DND-41 (cell line): ENCODE measurements around the gene TMSB15B.
"Not testable (repeated sequence)": the region's sequence is repeated elsewhere in the genome, so short reads cannot be mapped to it uniquely, and the experiment has no call there.

Experiments used
- ATAC-seq: fragments of 200-7000 bp; cut with Tn5 transposase; 3 replicates; pipeline ENCODE4 v1.9.1; 2021; ENCODE audit warnings: low read depth; ENCODE audit not compliant: insufficient read depth
- DNase-seq: peaks from one replicate; pipeline ENCODE4 v3.0.0-alpha.2; 2020
- H2AFZ ChIP-seq: 2 replicates; pipeline ENCODE4 v1.6.0; 2012; ENCODE audit warnings: low read depth, low read length
- H3K27ac ChIP-seq: 2 replicates; pipeline ENCODE4 v1.5.1; 2012; ENCODE audit warnings: low read length, inconsistent platforms
- H3K27me3 ChIP-seq: fragments of 200-600 bp; sonication (generic); 2 replicates; pipeline ENCODE4 v1.6.0; 2012; ENCODE audit warnings: low read length, mild to moderate bottlenecking, inconsistent platforms; ENCODE audit not compliant: insufficient read depth, poor library complexity
- H3K36me3 ChIP-seq: 2 replicates; pipeline ENCODE4 v1.5.1; 2012; ENCODE audit warnings: low read length, inconsistent platforms; ENCODE audit not compliant: insufficient read depth
- H3K4me1 ChIP-seq: 2 replicates; pipeline ENCODE4 v1.5.1; 2012; ENCODE audit warnings: mild to moderate bottlenecking, low read length; ENCODE audit not compliant: insufficient read depth
- H3K4me2 ChIP-seq: 2 replicates; pipeline ENCODE4 v1.6.0; 2012; ENCODE audit warnings: mild to moderate bottlenecking, moderate library complexity, low read length, inconsistent platforms; ENCODE audit not compliant: insufficient read depth
- H3K4me3 ChIP-seq, 2 experiments: fragments of 200-600 bp in 1 of 2; shearing (Covaris generic) in 1 of 2; 2 replicates each; pipeline ENCODE4 v1.5.1; 2012 to 2016; ENCODE audit warnings: inconsistent platforms in 2 of 2, low read length in 2 of 2, mild to moderate bottlenecking in 2 of 2, low read depth in 1 of 2, moderate library complexity in 1 of 2
- H3K79me2 ChIP-seq: 2 replicates; pipeline ENCODE4 v1.6.0; 2012; ENCODE audit warnings: low read length, inconsistent platforms; ENCODE audit not compliant: insufficient read depth
- H3K9ac ChIP-seq: 2 replicates; pipeline ENCODE4 v1.6.0; 2012; ENCODE audit warnings: low read depth, mild to moderate bottlenecking, inconsistent platforms, low read length, moderate library complexity
- H3K9me3 ChIP-seq: 2 replicates; pipeline ENCODE4 v1.5.1; 2012; ENCODE audit warnings: low read length, moderate library complexity, mild to moderate bottlenecking, inconsistent platforms; ENCODE audit not compliant: insufficient read depth, severe bottlenecking
- H4K20me1 ChIP-seq: 2 replicates; pipeline ENCODE4 v1.6.0; 2012; ENCODE audit warnings: low read length; ENCODE audit not compliant: insufficient read depth
- EZH2 ChIP-seq: IDR thresholded peaks from 3 replicates; pipeline ENCODE4 v1.6.1; 2012; ENCODE audit warnings: borderline replicate concordance, low read depth, mild to moderate bottlenecking, moderate library complexity, low read length, inconsistent platforms; ENCODE audit not compliant: severe bottlenecking
- TF ChIP-seq, protein P1 (sequence below): IDR thresholded peaks from 2 replicates; pipeline ENCODE4 v1.5.1; 2012; ENCODE audit warnings: borderline replicate concordance, low read length, moderate library complexity, mild to moderate bottlenecking; ENCODE audit not compliant: poor library complexity, severe bottlenecking; ENCODE audit errors: extremely low read depth

TMSB15B gene

DNA sequence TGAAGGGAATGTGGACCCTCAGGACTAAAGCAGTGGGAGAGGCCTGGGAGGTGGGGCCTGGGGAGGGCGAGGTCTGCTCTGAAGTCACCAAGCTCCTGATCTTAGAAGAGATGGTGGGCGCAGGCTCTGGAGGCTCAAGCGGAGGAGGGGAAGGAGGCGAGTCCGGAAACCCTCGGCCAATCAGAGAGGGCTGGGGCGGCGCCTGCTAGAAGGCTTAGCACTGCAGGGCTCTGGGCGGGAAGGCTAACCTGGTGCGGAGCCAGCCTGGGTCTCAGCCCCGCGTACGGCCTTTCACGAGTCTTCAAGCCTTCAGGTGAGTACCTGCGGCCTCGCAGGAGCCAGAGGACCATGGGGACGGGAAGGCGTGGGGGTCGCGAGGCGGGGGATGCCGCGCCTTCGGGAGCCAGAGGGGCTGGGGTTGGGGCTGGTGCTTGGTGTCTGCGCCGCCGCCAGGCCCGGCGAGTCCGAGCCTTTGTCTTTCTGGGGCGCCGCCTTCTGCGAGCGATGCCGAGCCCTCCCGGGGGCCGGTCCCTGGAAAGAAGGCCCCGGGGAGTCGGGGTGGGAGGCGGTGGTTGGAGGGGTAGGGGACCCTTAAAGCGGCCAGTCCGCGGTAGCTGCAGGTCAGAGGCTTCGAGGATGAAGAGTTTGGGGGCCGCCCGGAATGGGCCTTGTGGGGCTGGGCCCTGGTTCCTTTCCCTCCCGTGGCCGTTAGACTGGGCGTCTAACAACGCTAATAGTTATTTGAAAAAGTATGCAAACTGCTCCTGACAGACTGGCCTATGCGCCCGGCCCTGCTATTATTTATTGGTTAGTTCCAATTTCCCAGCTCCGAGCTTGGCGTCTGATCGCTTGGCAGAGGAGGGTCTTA, at the start of gene TMSB15B:
TSS of gene TMSB15B (plus strand) at position 217 of the 868 bp plus-strand sequence.
- H3K4me3 ChIP-seq, H3K79me2 ChIP-seq, H3K36me3 ChIP-seq, ATAC-seq, DNase-seq, H3K9ac ChIP-seq, H3K27me3 ChIP-seq, H4K20me1 ChIP-seq, H3K9me3 ChIP-seq, H3K27ac ChIP-seq, H3K4me2 ChIP-seq, H2AFZ ChIP-seq, H3K4me1 ChIP-seq: not testable (repeated sequence)

DNA sequence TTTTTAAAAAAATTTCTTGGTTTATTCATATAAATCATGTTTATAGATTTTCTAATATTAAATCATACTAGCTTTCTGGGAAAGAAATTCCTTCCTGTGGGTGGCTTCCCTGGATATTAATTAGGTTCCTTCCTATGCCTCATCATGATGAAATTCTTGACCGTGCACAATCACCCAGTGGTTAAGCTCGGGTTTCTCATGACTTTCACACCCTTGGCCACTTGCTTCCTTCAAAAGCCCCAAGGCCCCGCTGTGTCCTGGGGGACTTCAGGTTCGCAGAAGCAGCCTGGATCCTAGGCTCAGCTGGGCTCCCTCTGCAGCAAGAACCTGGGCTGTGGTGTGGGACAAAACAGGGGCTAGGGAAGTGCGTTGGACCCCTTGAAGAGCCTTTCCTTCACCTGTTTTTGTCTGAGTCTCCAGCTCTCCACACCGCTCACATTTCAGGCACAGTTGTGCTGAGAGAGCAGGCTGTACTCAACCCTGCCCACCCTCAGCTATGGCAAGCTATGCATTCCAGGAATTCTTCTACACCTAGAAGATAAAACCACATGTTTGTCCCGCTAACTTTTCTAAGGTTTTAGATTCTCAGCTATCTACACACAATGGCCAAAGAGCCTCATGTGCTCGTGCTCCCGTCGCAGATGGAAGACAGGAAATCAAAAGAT, 48.9 kb upstream of the TMSB15B start:
- no peaks in the 10 kb centered on the region for H4K20me1 ChIP-seq
- H3K27ac ChIP-seq = no peak overlapping the region
- H3K27me3 ChIP-seq = no peaks in the 10 kb centered on the region
- H3K9ac ChIP-seq = no peak overlapping the region
- no peak overlapping the region for H2AFZ ChIP-seq
- H3K79me2 ChIP-seq = peaks cover 4% of the 10 kb centered on the region; the same call in 1 of the 2 replicates
- peaks cover 6% of the 10 kb centered on the region; the same call in 1 of the 2 replicates for H3K4me1 ChIP-seq
- no peaks in the 10 kb centered on the region for H3K9me3 ChIP-seq
- ATAC-seq (no peak), DNase-seq (no peak)
- TF ChIP-seq, protein P1, sequence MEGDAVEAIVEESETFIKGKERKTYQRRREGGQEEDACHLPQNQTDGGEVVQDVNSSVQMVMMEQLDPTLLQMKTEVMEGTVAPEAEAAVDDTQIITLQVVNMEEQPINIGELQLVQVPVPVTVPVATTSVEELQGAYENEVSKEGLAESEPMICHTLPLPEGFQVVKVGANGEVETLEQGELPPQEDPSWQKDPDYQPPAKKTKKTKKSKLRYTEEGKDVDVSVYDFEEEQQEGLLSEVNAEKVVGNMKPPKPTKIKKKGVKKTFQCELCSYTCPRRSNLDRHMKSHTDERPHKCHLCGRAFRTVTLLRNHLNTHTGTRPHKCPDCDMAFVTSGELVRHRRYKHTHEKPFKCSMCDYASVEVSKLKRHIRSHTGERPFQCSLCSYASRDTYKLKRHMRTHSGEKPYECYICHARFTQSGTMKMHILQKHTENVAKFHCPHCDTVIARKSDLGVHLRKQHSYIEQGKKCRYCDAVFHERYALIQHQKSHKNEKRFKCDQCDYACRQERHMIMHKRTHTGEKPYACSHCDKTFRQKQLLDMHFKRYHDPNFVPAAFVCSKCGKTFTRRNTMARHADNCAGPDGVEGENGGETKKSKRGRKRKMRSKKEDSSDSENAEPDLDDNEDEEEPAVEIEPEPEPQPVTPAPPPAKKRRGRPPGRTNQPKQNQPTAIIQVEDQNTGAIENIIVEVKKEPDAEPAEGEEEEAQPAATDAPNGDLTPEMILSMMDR = no peak
- no peak for TF ChIP-seq EZH2
- H3K36me3 ChIP-seq = no peaks in the 10 kb centered on the region; the same call in 1 of the 2 replicates
- H3K4me2 ChIP-seq = no peak overlapping the region
- no peak overlapping the region for H3K4me3 ChIP-seq

DNA sequence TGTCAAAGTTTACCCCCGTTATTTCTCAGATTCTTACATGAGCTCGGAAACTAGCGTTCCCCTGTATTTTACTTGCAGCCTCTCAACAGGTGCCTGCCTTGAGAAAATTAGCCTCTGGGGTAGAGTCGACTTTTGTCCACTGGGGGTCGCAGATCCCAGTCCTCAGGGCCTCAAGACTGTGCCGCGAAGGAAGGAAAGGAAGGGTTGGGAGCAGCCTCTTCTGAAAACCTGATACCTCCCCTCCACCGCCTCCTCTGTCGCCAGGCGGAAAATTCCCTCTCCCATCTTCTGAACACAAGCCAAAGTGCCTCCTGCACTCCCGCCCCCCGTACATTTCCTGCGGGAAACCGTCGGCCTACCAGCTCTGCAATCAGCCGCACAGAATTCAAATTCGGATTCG, 44.4 kb upstream of the TMSB15B start:
- Histone ChIP-seq H3K36me3 (no peaks in the 10 kb centered on the region; the same call in 1 of the 2 replicates), H3K79me2 (peaks cover 34% of the 10 kb centered on the region), H3K27ac (peak overlapping the region; percentile 93), H3K4me3 (peak overlapping the region; percentile 57 to 81; a peak in 3 of 4 replicates), H4K20me1 (no peaks in the 10 kb centered on the region), H2AFZ (peak overlapping the region; percentile 90), H3K9ac (peak overlapping the region; percentile 83), H3K9me3 (no peaks in the 10 kb centered on the region), H3K4me2 (peak overlapping the region; percentile 79), H3K4me1 (peaks cover 31% of the 10 kb centered on the region), H3K27me3 (no peaks in the 10 kb centered on the region)
- ATAC-seq (peak; percentile 67), DNase-seq (peak; percentile 74)
- TF ChIP-seq EZH2 = no peak
- TF ChIP-seq, protein P1 = peak; percentile 73
